GM19240 (cell line): Measurements from ENCODE around the gene GNAT2.

Experiments used
- DNase-seq: peaks from one replicate; pipeline ENCODE4 v3.0.0; 2011; ENCODE audit warnings: low spot score; ENCODE audit not compliant: insufficient read length

Gene GNAT2

DNA sequence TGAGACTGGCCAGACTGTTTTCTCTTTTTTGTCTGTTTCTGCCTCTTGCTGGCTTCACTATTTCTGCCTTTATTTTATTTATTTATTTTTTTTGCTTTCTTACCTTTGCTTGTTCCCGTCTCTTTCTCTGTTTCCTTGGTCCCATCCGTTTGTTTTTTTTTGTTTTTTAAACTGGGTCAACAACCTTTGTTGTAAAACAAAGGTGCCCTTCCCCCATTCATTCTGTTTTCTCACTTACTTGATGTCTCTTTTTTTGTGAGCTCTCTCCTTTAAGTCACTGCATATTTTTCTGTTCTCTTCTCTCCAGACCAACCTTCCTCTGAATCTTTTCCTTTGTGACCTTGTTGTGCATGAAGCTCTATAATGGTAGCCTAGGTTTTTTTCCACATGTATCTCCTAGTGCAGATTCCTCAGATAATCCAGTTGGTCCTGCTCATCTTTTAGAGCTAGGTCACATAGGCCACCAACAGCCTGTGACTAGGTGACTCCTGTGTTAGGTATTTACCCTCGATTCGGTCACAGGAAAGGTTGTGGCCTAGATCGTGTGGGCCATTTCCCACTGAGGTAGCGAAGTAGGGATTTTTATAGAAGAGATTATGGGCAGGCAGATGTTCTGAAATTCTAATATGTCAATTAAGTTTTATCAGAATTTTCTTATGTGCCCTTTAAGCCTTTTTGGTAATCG is 55.1 kb downstream of the GNAT2 start:
- DNase-seq, result no peak

DNA sequence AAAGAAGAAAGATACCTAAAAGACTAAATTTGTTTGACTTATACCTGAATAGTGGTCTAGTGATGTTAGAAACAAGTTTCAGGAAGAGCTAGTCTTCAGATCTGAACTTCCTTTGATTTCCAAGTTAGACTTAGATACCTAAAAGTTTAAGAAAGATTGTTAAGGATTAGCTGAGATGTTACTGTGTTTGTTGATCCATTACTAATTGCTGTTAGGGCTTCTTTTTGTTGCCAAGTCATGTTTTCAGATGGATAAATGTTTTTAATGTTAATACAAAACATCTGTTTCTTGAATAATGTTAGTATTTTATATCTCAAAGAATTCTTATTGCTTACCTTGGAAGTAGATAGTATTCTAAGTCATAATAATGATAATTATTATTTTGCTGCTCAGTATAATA is 59.4 kb downstream of the GNAT2 start:
- DNase-seq, result no peak

GRCh38 chr1:109557520-109557919 is 61.9 kb downstream of the GNAT2 start:
- no peak for DNase-seq

DNA sequence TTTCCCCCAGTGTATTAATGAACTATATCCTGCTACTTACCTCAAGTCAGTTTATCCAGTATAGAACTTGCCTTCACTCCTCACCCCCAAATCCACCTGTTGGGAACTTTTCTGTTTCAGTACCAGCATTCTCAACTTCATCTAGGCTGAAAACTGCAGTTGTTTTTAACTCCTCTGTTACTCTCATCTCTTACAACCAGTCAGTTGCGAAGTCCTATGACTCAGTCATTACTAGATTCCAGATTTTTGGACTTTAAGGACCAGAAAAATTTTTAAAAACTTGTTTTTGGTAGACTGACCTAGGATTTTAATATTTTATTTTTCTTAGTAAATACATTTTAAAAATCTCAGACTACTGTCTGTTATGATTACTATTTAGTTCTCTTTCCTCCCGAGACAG is 62.9 kb downstream of the GNAT2 start:
- DNase-seq, result no peak
